Liver (tissue), 9 donors: Measurements from ENCODE around the gene SYT13. TPM values are rescaled to one million over a fixed set of nuclear protein-coding genes. Genes with fewer than 3 reads are reported as not detected.

ENCODE experiments used
- DNase-seq: peaks from one replicate; pipeline ENCODE4 v3.0.0-alpha.2; 2017; ENCODE audit warnings: low spot score
- H3K27ac ChIP-seq, 2 donors: one replicate each; pipeline ENCODE4 v1.7.0; 2013; ENCODE audit warnings: inconsistent platforms in 2 of 2, low read length in 2 of 2, control low read depth in 1 of 2, low read depth in 1 of 2, mild to moderate bottlenecking in 1 of 2
- H3K27me3 ChIP-seq, 4 donors: one replicate each; pipeline versions ENCODE4 v1.6.1 to v1.7.0; 2013; ENCODE audit warnings: low read length in 3 of 4, inconsistent platforms in 1 of 4, mild to moderate bottlenecking in 1 of 4, moderate library complexity in 1 of 4; ENCODE audit not compliant: control insufficient read depth in 4 of 4, insufficient read depth in 4 of 4
- H3K36me3 ChIP-seq, 4 donors: one replicate each; pipeline versions ENCODE4 v1.6.1 to v1.7.0; 2013; ENCODE audit warnings: low read length in 3 of 4, mild to moderate bottlenecking in 3 of 4, low read depth in 1 of 4, moderate library complexity in 1 of 4; ENCODE audit not compliant: control insufficient read depth in 4 of 4, insufficient read depth in 3 of 4
- H3K4me1 ChIP-seq, 4 donors: one replicate each; pipeline versions ENCODE4 v1.6.1 to v1.7.0; 2013; ENCODE audit warnings: low read length in 3 of 4, mild to moderate bottlenecking in 3 of 4, moderate library complexity in 1 of 4; ENCODE audit not compliant: control insufficient read depth in 4 of 4, insufficient read depth in 4 of 4
- H3K4me3 ChIP-seq, 3 donors: one replicate each; pipeline versions ENCODE4 v1.6.1 to v1.7.0; 2013; ENCODE audit warnings: low read length in 3 of 3, control low read depth in 1 of 3, low read depth in 1 of 3, mild to moderate bottlenecking in 1 of 3
- H3K9ac ChIP-seq, 2 donors: one replicate each; pipeline ENCODE4 v1.7.0; 2013; ENCODE audit warnings: low read length in 2 of 2, mild to moderate bottlenecking in 2 of 2, moderate library complexity in 2 of 2, control low read depth in 1 of 2, low read depth in 1 of 2
- H3K9me3 ChIP-seq, 4 donors: one replicate each; pipeline versions ENCODE4 v1.6.1 to v1.7.0; 2013; ENCODE audit warnings: low read length in 3 of 4; ENCODE audit not compliant: control insufficient read depth in 4 of 4
- FOXA1 ChIP-seq: IDR thresholded peaks from 2 replicates; pipeline ENCODE4 v1.6.1; 2016; ENCODE audit warnings: antibody characterized with exemption
- FOXA2 ChIP-seq: IDR thresholded peaks from 2 replicates; pipeline ENCODE4 v1.6.1; 2016; ENCODE audit warnings: antibody characterized with exemption
- GABPA ChIP-seq, 2 donors: IDR thresholded peaks in 1 of 2; conservative IDR thresholded peaks in 1 of 2; 2 replicates each; pipeline ENCODE4 v1.6.1; 2016; ENCODE audit warnings: antibody characterized with exemption in 2 of 2, mild to moderate bottlenecking in 1 of 2, moderate library complexity in 1 of 2
- HNF4A ChIP-seq, 2 donors: conservative IDR thresholded peaks; 2 replicates each; pipeline ENCODE4 v1.6.1; 2016; ENCODE audit warnings: antibody characterized with exemption in 2 of 2, mild to moderate bottlenecking in 2 of 2
- HNF4G ChIP-seq: IDR thresholded peaks from 2 replicates; pipeline ENCODE4 v1.6.1; 2016; ENCODE audit warnings: antibody characterized with exemption
- JUND ChIP-seq, 2 donors: IDR thresholded peaks; 2 replicates each; pipeline ENCODE4 v1.6.1; 2016; ENCODE audit warnings: antibody characterized with exemption in 2 of 2
- NR2F2 ChIP-seq: IDR thresholded peaks from 2 replicates; pipeline ENCODE4 v1.6.1; 2016; ENCODE audit warnings: antibody characterized with exemption
- RAD21 ChIP-seq, 2 donors: IDR thresholded peaks; 2 replicates each; pipeline ENCODE4 v1.6.1; 2016; ENCODE audit warnings: antibody characterized with exemption in 2 of 2, mild to moderate bottlenecking in 2 of 2
- SP1 ChIP-seq: IDR thresholded peaks from 2 replicates; pipeline ENCODE4 v1.6.1; 2018; ENCODE audit warnings: antibody characterized with exemption, mild to moderate bottlenecking
- WGBS: extraction: QIAGEN DNeasy Blood & Tissue Kit; methylation state at CpG from one replicate; pipeline ENCODE4 v1.1.7; 2013; 5-methylcytosine and 5-hydroxymethylcytosine counted together
- polyA plus RNA-seq, 2 donors: library from polyadenylated mRNA; stranded (reverse) in 1 of 2; unstranded in 1 of 2; fragments of 200-250 nt in 1 of 2; fragments of >200 nt in 1 of 2; fragmentation: Nextera tagmentation in 1 of 2; extraction: Ambion mirVana in 1 of 2; gene quantifications; one replicate each; pipeline versions ENCODE4 v1.2.1 to v1.2.3, GENCODE V29; 2013 to 2015
- total RNA-seq, 2 donors: library from RNA; depleted of rRNA; stranded (reverse); fragments of >200 nt; gene quantifications; one replicate each; pipeline ENCODE4 v1.2.3, GENCODE V29; 2014
- TF ChIP-seq, protein P1 (sequence below): IDR thresholded peaks from 2 replicates; pipeline ENCODE4 v1.6.1; 2016; ENCODE audit warnings: antibody characterized with exemption
- TF ChIP-seq, protein P2 (sequence below): IDR thresholded peaks from 2 replicates; pipeline ENCODE4 v1.6.1; 2016; ENCODE audit warnings: antibody characterized with exemption, mild to moderate bottlenecking
- TF ChIP-seq, protein P3 (sequence below): IDR thresholded peaks from 2 replicates; pipeline ENCODE4 v1.6.1; 2016; ENCODE audit warnings: antibody characterized with exemption
- TF ChIP-seq, protein P4 (sequence below): fragments of 150-350 bp; IDR thresholded peaks from 2 replicates; pipeline ENCODE4 v1.5.1; 2017; ENCODE audit warnings: improper control_type of control experiment, low read depth, low read length; ENCODE audit not compliant: missing input control
- donor health status: healthy.
- donor health status: healthy.
- donor health status: healthy.
- donor health status: healthy.
- donor health status: healthy.

The SYT13 gene
- total and polyA plus RNA-seq, 4 donors = 0.05 to 0.33 (median 0.14) TPM

DNA sequence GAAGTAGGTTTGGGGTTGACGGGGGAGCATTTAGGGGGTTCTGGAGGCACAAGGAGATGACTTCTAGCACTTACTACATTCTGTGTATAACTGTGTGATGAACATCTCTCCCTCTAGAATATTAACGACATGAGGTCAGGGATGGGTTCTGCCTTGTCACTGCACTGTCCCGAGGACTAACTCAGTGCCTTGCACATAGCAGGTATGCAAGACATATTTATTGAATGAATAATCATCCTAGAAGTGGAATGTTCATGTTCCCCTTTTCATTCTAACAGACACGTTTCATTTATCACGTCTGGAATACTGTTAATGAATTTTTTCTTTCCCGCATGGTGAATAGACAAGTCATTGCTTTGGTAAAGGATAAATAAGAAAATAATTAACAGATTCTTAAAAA is 12.6 kb downstream of the SYT13 start:
- H3K27ac ChIP-seq = no peak overlapping the region

DNA sequence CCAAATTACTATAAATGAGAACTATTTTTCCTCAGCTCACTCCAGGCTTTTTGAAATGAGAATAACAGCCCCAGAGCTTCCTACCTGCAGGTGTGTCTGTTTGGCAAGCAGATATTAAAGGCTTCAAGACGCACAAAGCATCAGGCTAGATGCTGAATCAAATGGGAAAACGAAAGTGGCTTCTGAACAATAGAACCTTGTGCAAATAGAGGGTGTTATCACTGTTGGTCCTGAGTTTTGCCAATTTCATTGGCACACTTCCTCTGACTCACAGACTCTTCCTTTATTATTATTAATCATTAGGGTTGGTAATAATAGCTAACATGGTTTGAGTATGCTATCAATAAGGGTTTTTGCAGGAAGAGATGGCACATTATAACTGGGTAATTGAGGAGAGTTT is 13.4 kb downstream of the SYT13 start:
- no peak for DNase-seq
- TF ChIP-seq, protein P1, sequence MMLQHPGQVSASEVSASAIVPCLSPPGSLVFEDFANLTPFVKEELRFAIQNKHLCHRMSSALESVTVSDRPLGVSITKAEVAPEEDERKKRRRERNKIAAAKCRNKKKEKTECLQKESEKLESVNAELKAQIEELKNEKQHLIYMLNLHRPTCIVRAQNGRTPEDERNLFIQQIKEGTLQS = no peak
- no peak for TF ChIP-seq FOXA1
- no peak for TF ChIP-seq FOXA2
- TF ChIP-seq, protein P2, sequence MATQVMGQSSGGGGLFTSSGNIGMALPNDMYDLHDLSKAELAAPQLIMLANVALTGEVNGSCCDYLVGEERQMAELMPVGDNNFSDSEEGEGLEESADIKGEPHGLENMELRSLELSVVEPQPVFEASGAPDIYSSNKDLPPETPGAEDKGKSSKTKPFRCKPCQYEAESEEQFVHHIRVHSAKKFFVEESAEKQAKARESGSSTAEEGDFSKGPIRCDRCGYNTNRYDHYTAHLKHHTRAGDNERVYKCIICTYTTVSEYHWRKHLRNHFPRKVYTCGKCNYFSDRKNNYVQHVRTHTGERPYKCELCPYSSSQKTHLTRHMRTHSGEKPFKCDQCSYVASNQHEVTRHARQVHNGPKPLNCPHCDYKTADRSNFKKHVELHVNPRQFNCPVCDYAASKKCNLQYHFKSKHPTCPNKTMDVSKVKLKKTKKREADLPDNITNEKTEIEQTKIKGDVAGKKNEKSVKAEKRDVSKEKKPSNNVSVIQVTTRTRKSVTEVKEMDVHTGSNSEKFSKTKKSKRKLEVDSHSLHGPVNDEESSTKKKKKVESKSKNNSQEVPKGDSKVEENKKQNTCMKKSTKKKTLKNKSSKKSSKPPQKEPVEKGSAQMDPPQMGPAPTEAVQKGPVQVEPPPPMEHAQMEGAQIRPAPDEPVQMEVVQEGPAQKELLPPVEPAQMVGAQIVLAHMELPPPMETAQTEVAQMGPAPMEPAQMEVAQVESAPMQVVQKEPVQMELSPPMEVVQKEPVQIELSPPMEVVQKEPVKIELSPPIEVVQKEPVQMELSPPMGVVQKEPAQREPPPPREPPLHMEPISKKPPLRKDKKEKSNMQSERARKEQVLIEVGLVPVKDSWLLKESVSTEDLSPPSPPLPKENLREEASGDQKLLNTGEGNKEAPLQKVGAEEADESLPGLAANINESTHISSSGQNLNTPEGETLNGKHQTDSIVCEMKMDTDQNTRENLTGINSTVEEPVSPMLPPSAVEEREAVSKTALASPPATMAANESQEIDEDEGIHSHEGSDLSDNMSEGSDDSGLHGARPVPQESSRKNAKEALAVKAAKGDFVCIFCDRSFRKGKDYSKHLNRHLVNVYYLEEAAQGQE = no peak
- no peak for TF ChIP-seq NR2F2
- TF ChIP-seq GABPA (IDR thresholded peaks at IDR 0.05 in 1 of 2, conservative IDR thresholded peaks at IDR 0.05 in 1 of 2) = no peak
- TF ChIP-seq, protein P3, sequence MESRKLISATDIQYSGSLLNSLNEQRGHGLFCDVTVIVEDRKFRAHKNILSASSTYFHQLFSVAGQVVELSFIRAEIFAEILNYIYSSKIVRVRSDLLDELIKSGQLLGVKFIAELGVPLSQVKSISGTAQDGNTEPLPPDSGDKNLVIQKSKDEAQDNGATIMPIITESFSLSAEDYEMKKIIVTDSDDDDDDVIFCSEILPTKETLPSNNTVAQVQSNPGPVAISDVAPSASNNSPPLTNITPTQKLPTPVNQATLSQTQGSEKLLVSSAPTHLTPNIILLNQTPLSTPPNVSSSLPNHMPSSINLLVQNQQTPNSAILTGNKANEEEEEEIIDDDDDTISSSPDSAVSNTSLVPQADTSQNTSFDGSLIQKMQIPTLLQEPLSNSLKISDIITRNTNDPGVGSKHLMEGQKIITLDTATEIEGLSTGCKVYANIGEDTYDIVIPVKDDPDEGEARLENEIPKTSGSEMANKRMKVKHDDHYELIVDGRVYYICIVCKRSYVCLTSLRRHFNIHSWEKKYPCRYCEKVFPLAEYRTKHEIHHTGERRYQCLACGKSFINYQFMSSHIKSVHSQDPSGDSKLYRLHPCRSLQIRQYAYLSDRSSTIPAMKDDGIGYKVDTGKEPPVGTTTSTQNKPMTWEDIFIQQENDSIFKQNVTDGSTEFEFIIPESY = no peak
- TF ChIP-seq RAD21 (IDR thresholded peaks at IDR 0.05) = no peak
- no peak for TF ChIP-seq JUND (IDR thresholded peaks at IDR 0.05)
- Histone ChIP-seq H3K36me3 (no peaks in the 10 kb centered on the region), H3K27ac (no peak overlapping the region), H3K9me3 (no peaks in the 10 kb centered on the region), H3K27me3 (peaks cover 0 to 16% (median 0%) of the 10 kb centered on the region in 4 donors), H3K4me1 (no peaks in the 10 kb centered on the region), H3K4me3 (no peak overlapping the region), H3K9ac (no peak overlapping the region)
- 28% methylated on average over 2 of the region's 2 CpGs for WGBS

More for the DNA sequence above, 12.6 kb downstream of the SYT13 start:
- TF ChIP-seq HNF4G (no peak), GABPA (IDR thresholded peaks at IDR 0.05 in 1 of 2, conservative IDR thresholded peaks at IDR 0.05 in 1 of 2) (no peak), JUND (IDR thresholded peaks at IDR 0.05) (no peak), HNF4A (conservative IDR thresholded peaks at IDR 0.05) (no peak), RAD21 (IDR thresholded peaks at IDR 0.05) (no peak), SP1 (no peak)
- TF ChIP-seq, protein P3 = no peak
- TF ChIP-seq, protein P4, sequence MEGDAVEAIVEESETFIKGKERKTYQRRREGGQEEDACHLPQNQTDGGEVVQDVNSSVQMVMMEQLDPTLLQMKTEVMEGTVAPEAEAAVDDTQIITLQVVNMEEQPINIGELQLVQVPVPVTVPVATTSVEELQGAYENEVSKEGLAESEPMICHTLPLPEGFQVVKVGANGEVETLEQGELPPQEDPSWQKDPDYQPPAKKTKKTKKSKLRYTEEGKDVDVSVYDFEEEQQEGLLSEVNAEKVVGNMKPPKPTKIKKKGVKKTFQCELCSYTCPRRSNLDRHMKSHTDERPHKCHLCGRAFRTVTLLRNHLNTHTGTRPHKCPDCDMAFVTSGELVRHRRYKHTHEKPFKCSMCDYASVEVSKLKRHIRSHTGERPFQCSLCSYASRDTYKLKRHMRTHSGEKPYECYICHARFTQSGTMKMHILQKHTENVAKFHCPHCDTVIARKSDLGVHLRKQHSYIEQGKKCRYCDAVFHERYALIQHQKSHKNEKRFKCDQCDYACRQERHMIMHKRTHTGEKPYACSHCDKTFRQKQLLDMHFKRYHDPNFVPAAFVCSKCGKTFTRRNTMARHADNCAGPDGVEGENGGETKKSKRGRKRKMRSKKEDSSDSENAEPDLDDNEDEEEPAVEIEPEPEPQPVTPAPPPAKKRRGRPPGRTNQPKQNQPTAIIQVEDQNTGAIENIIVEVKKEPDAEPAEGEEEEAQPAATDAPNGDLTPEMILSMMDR = no peak
- WGBS = 74% methylated on average over 6 of the region's 6 CpGs
- Histone ChIP-seq H3K9me3 (no peaks in the 10 kb centered on the region), H3K36me3 (no peaks in the 10 kb centered on the region), H3K27me3 (peaks cover 0 to 16% (median 0%) of the 10 kb centered on the region in 4 donors), H3K4me3 (no peak overlapping the region), H3K4me1 (no peaks in the 10 kb centered on the region), H3K9ac (no peak overlapping the region)
- no peak for DNase-seq
